ENCODE measurements around the gene CD96.

Gene CD96

GRCh38 chr3:111636366-111636885 lies 94.4 kb downstream of the CD96 start:
- H3K4me1 ChIP-seq (ENCODE audit: control insufficient read depth, insufficient read depth, low read length), result no peaks in the 10 kb centered on the region
- H3K27me3 ChIP-seq (ENCODE audit: control insufficient read depth, insufficient read depth, low read length), result no peaks in the 10 kb centered on the region
- H3K4me3 ChIP-seq (ENCODE audit: low read depth, low read length), result no peak overlapping the region
- H3K9ac ChIP-seq (ENCODE audit: low read depth, low read length), result no peak overlapping the region
- H3K9me3 ChIP-seq (ENCODE audit: control insufficient read depth, insufficient read depth, low read length), result no peaks in the 10 kb centered on the region
- H3K36me3 ChIP-seq (ENCODE audit: control insufficient read depth, insufficient read depth, low read length), result no peaks in the 10 kb centered on the region

- H3K9ac ChIP-seq (ENCODE audit: low read depth, low read length), result no peak overlapping the region
- no peaks in the 10 kb centered on the region for H3K9me3 ChIP-seq (ENCODE audit: control insufficient read depth, insufficient read depth, low read length)
- H3K36me3 ChIP-seq (ENCODE audit: control insufficient read depth, insufficient read depth, low read length), result no peaks in the 10 kb centered on the region
- no peaks in the 10 kb centered on the region for H3K27me3 ChIP-seq (ENCODE audit: control insufficient read depth, insufficient read depth, low read length)
- no peak overlapping the region for H3K4me3 ChIP-seq (ENCODE audit: low read depth, low read length)
- no peaks in the 10 kb centered on the region for H3K4me1 ChIP-seq (ENCODE audit: control insufficient read depth, insufficient read depth, low read length)
Observed at GRCh38 chr3:111639316-111639715, 97.3 kb downstream of the CD96 start.

GRCh38 chr3:111648991-111649579 lies 107.1 kb downstream of the CD96 start:
- Histone ChIP-seq H3K4me1 (ENCODE audit: control insufficient read depth, insufficient read depth, low read length) (peaks cover 9% of the 10 kb centered on the region), H3K9me3 (ENCODE audit: control insufficient read depth, insufficient read depth, low read length) (no peaks in the 10 kb centered on the region), H3K4me3 (ENCODE audit: low read depth, low read length) (no peak overlapping the region), H3K27me3 (ENCODE audit: control insufficient read depth, insufficient read depth, low read length) (no peaks in the 10 kb centered on the region), H3K9ac (ENCODE audit: low read depth, low read length) (no peak overlapping the region), H3K36me3 (ENCODE audit: control insufficient read depth, insufficient read depth, low read length) (no peaks in the 10 kb centered on the region)

GRCh38 chr3:111650378-111651275 lies 108.6 kb downstream of the CD96 start:
- H3K9me3 ChIP-seq (ENCODE audit: control insufficient read depth, insufficient read depth, low read length), result no peaks in the 10 kb centered on the region
- H3K4me3 ChIP-seq (ENCODE audit: low read depth, low read length), result no peak overlapping the region
- H3K27me3 ChIP-seq (ENCODE audit: control insufficient read depth, insufficient read depth, low read length), result no peaks in the 10 kb centered on the region
- H3K9ac ChIP-seq (ENCODE audit: low read depth, low read length), result no peak overlapping the region
- peaks cover 9% of the 10 kb centered on the region for H3K4me1 ChIP-seq (ENCODE audit: control insufficient read depth, insufficient read depth, low read length)
- H3K36me3 ChIP-seq (ENCODE audit: control insufficient read depth, insufficient read depth, low read length), result no peaks in the 10 kb centered on the region

- Histone ChIP-seq H3K9ac (ENCODE audit: low read depth, low read length) (no peak overlapping the region), H3K4me3 (ENCODE audit: low read depth, low read length) (no peak overlapping the region), H3K36me3 (ENCODE audit: control insufficient read depth, insufficient read depth, low read length) (no peaks in the 10 kb centered on the region), H3K27me3 (ENCODE audit: control insufficient read depth, insufficient read depth, low read length) (no peaks in the 10 kb centered on the region), H3K4me1 (ENCODE audit: control insufficient read depth, insufficient read depth, low read length) (peaks cover 9% of the 10 kb centered on the region), H3K9me3 (ENCODE audit: control insufficient read depth, insufficient read depth, low read length) (no peaks in the 10 kb centered on the region)
Observed at GRCh38 chr3:111652492-111653180, 110.6 kb downstream of the CD96 start.

- H3K4me3 ChIP-seq (ENCODE audit: low read depth, low read length), result no peak overlapping the region
- H3K36me3 ChIP-seq (ENCODE audit: control insufficient read depth, insufficient read depth, low read length), result no peaks in the 10 kb centered on the region
- no peak overlapping the region for H3K9ac ChIP-seq (ENCODE audit: low read depth, low read length)
Observed at GRCh38 chr3:111653766-111654165, 111.8 kb downstream of the CD96 start.

GRCh38 chr3:111662012-111662411 lies 120.0 kb downstream of the CD96 start:
- no peaks in the 10 kb centered on the region for H3K27me3 ChIP-seq (ENCODE audit: control insufficient read depth, insufficient read depth, low read length)
- no peak overlapping the region for H3K4me3 ChIP-seq (ENCODE audit: low read depth, low read length)
- peaks cover 6% of the 10 kb centered on the region for H3K9me3 ChIP-seq (ENCODE audit: control insufficient read depth, insufficient read depth, low read length)
- no peaks in the 10 kb centered on the region for H3K36me3 ChIP-seq (ENCODE audit: control insufficient read depth, insufficient read depth, low read length)
- H3K4me1 ChIP-seq (ENCODE audit: control insufficient read depth, insufficient read depth, low read length), result no peaks in the 10 kb centered on the region
- H3K9ac ChIP-seq (ENCODE audit: low read depth, low read length), result no peak overlapping the region

More at GRCh38 chr3:111653766-111654165, 111.8 kb downstream of the CD96 start:
- no peaks in the 10 kb centered on the region for H3K27me3 ChIP-seq (ENCODE audit: control insufficient read depth, insufficient read depth, low read length)
- H3K9me3 ChIP-seq (ENCODE audit: control insufficient read depth, insufficient read depth, low read length), result no peaks in the 10 kb centered on the region
- H3K4me1 ChIP-seq (ENCODE audit: control insufficient read depth, insufficient read depth, low read length), result peaks cover 9% of the 10 kb centered on the region

- H3K9ac ChIP-seq (ENCODE audit: low read depth, low read length), result no peak overlapping the region
- no peaks in the 10 kb centered on the region for H3K27me3 ChIP-seq (ENCODE audit: control insufficient read depth, insufficient read depth, low read length)
- peaks cover 6% of the 10 kb centered on the region for H3K9me3 ChIP-seq (ENCODE audit: control insufficient read depth, insufficient read depth, low read length)
- no peaks in the 10 kb centered on the region for H3K4me1 ChIP-seq (ENCODE audit: control insufficient read depth, insufficient read depth, low read length)
- no peak overlapping the region for H3K4me3 ChIP-seq (ENCODE audit: low read depth, low read length)
- no peaks in the 10 kb centered on the region for H3K36me3 ChIP-seq (ENCODE audit: control insufficient read depth, insufficient read depth, low read length)
Observed at GRCh38 chr3:111662907-111663306, 120.9 kb downstream of the CD96 start.

- Histone ChIP-seq H3K9me3 (ENCODE audit: control insufficient read depth, insufficient read depth, low read length) (peaks cover 6% of the 10 kb centered on the region), H3K27me3 (ENCODE audit: control insufficient read depth, insufficient read depth, low read length) (no peaks in the 10 kb centered on the region), H3K4me1 (ENCODE audit: control insufficient read depth, insufficient read depth, low read length) (no peaks in the 10 kb centered on the region), H3K9ac (ENCODE audit: low read depth, low read length) (no peak overlapping the region), H3K36me3 (ENCODE audit: control insufficient read depth, insufficient read depth, low read length) (no peaks in the 10 kb centered on the region), H3K4me3 (ENCODE audit: low read depth, low read length) (no peak overlapping the region)
Observed at GRCh38 chr3:111666041-111666735, 124.2 kb downstream of the CD96 start.

GRCh38 chr3:111667170-111667569 lies 125.2 kb downstream of the CD96 start:
- no peak overlapping the region for H3K9ac ChIP-seq (ENCODE audit: low read depth, low read length)
- H3K27me3 ChIP-seq (ENCODE audit: control insufficient read depth, insufficient read depth, low read length), result peaks cover 1% of the 10 kb centered on the region

GRCh38 chr3:111667621-111668239 lies 125.7 kb downstream of the CD96 start:
- H3K27me3 ChIP-seq (ENCODE audit: control insufficient read depth, insufficient read depth, low read length), result peaks cover 3% of the 10 kb centered on the region
- no peak overlapping the region for H3K4me3 ChIP-seq (ENCODE audit: low read depth, low read length)
- no peaks in the 10 kb centered on the region for H3K4me1 ChIP-seq (ENCODE audit: control insufficient read depth, insufficient read depth, low read length)
- H3K9ac ChIP-seq (ENCODE audit: low read depth, low read length), result no peak overlapping the region
- H3K36me3 ChIP-seq (ENCODE audit: control insufficient read depth, insufficient read depth, low read length), result no peaks in the 10 kb centered on the region
- H3K9me3 ChIP-seq (ENCODE audit: control insufficient read depth, insufficient read depth, low read length), result no peaks in the 10 kb centered on the region

More at GRCh38 chr3:111667170-111667569, 125.2 kb downstream of the CD96 start:
- H3K9me3 ChIP-seq (ENCODE audit: control insufficient read depth, insufficient read depth, low read length), result no peaks in the 10 kb centered on the region
- H3K36me3 ChIP-seq (ENCODE audit: control insufficient read depth, insufficient read depth, low read length), result no peaks in the 10 kb centered on the region
- no peak overlapping the region for H3K4me3 ChIP-seq (ENCODE audit: low read depth, low read length)
- no peaks in the 10 kb centered on the region for H3K4me1 ChIP-seq (ENCODE audit: control insufficient read depth, insufficient read depth, low read length)

All from iPS-15b (cell line).